Testis (tissue), 2 donors: ENCODE results near the gene E2F3.
"Not testable (repeated sequence)": the region's sequence is repeated elsewhere in the genome, so short reads cannot be mapped to it uniquely, and the experiment has no call there.

ENCODE experiments used
- CTCF ChIP-seq, 3 experiments: fragments of 450-650 bp in 2 of 3; fragments of 200-600 bp in 1 of 3; sonication (generic) in 1 of 3; IDR thresholded peaks; one replicate each; pipeline ENCODE4 v1.5.1; 2016 to 2019; ENCODE audit warnings: antibody characterized with exemption in 3 of 3, mild to moderate bottlenecking in 2 of 3, moderate library complexity in 1 of 3
- POLR2A ChIP-seq: fragments of 450-650 bp; IDR thresholded peaks from one replicate; pipeline ENCODE4 v1.6.1; 2017; ENCODE audit warnings: antibody characterized with exemption, mild to moderate bottlenecking, moderate library complexity

- not testable (repeated sequence) for TF ChIP-seq POLR2A
- TF ChIP-seq CTCF (IDR thresholded peaks at IDR 0.05): peak; percentile 15 to 57 (median 47)
Measured at GRCh38 chr6:20529086-20529448, 127.4 kb downstream of the E2F3 start.
